H7 (cell line): Measurements from ENCODE around the gene SULT1C3. TPM values are rescaled to one million over a fixed set of nuclear protein-coding genes. Genes with fewer than 3 reads are reported as not detected.
"Not testable (repeated sequence)": the region's sequence is repeated elsewhere in the genome, so short reads cannot be mapped to it uniquely, and the experiment has no call there.

Experiments
- DNase-seq: peaks from one replicate; pipeline ENCODE4 v3.0.0; 2012
- H3K27me3 ChIP-seq: 2 replicates; pipeline ENCODE4 v1.6.0; 2011; ENCODE audit warnings: mild to moderate bottlenecking, low read length; ENCODE audit not compliant: control insufficient read depth, insufficient read depth
- H3K36me3 ChIP-seq: replicated peaks from 2 replicates; pipeline ENCODE4 v1.5.1; 2011; ENCODE audit warnings: low read length; ENCODE audit not compliant: control insufficient read depth, insufficient read depth
- H3K4me3 ChIP-seq: 2 replicates; pipeline ENCODE4 v1.5.1; 2011; ENCODE audit warnings: low read depth, mild to moderate bottlenecking, control low read depth, low read length, moderate library complexity; ENCODE audit not compliant: insufficient read depth
- total RNA-seq: library from RNA; depleted of rRNA; stranded (reverse); fragments of >200 nt; shearing (Covaris generic); gene quantifications from 2 replicates; pipeline ENCODE4 v1.2.3, GENCODE V29; 2014

The SULT1C3 gene
- total RNA-seq, 1 experiment from 2014 or later, result not detected

GRCh38 chr2:108268001-108268400 is 28.2 kb downstream of the SULT1C3 start:
- H3K4me3 ChIP-seq, result no peak overlapping the region
- H3K36me3 ChIP-seq, result no peaks in the 10 kb centered on the region
- no peaks in the 10 kb centered on the region for H3K27me3 ChIP-seq
- no peak for DNase-seq

- Histone ChIP-seq H3K4me3 (no peak overlapping the region), H3K36me3 (no peaks in the 10 kb centered on the region), H3K27me3 (no peaks in the 10 kb centered on the region)
- DNase-seq, result no peak
Observed at GRCh38 chr2:108270346-108270745, 30.6 kb downstream of the SULT1C3 start.

GRCh38 chr2:108270768-108271506 is 31.2 kb downstream of the SULT1C3 start:
- Histone ChIP-seq H3K4me3 (no peak overlapping the region), H3K36me3 (no peaks in the 10 kb centered on the region), H3K27me3 (no peaks in the 10 kb centered on the region)
- no peak for DNase-seq

GRCh38 chr2:108271691-108272253 is 32.0 kb downstream of the SULT1C3 start:
- Histone ChIP-seq H3K36me3 (no peaks in the 10 kb centered on the region), H3K4me3 (no peak overlapping the region), H3K27me3 (no peaks in the 10 kb centered on the region)
- DNase-seq, result no peak

- no peak overlapping the region for H3K4me3 ChIP-seq
- no peak for DNase-seq
- H3K27me3 ChIP-seq, result no peaks in the 10 kb centered on the region
- H3K36me3 ChIP-seq, result no peaks in the 10 kb centered on the region
Observed at GRCh38 chr2:108278631-108279030, 38.9 kb downstream of the SULT1C3 start.

- no peak for DNase-seq
- Histone ChIP-seq H3K27me3 (no peaks in the 10 kb centered on the region), H3K36me3 (no peaks in the 10 kb centered on the region), H3K4me3 (no peak overlapping the region)
Observed at GRCh38 chr2:108279468-108279867, 39.7 kb downstream of the SULT1C3 start.

GRCh38 chr2:108280466-108280865 is 40.7 kb downstream of the SULT1C3 start:
- H3K4me3 ChIP-seq, result no peak overlapping the region
- no peaks in the 10 kb centered on the region for H3K36me3 ChIP-seq
- H3K27me3 ChIP-seq, result no peaks in the 10 kb centered on the region
- no peak for DNase-seq

GRCh38 chr2:108284566-108284965 is 44.8 kb downstream of the SULT1C3 start:
- H3K27me3 ChIP-seq, H3K4me3 ChIP-seq, DNase-seq, H3K36me3 ChIP-seq: not testable (repeated sequence)

- H3K36me3 ChIP-seq, result no peaks in the 10 kb centered on the region
- DNase-seq, result no peak
- H3K27me3 ChIP-seq, result no peaks in the 10 kb centered on the region
- no peak overlapping the region for H3K4me3 ChIP-seq
Observed at GRCh38 chr2:108285616-108286015, 45.8 kb downstream of the SULT1C3 start.

GRCh38 chr2:108287169-108287568 is 47.4 kb downstream of the SULT1C3 start:
- no peak overlapping the region for H3K4me3 ChIP-seq
- H3K27me3 ChIP-seq, result no peaks in the 10 kb centered on the region
- DNase-seq, result no peak
- no peaks in the 10 kb centered on the region for H3K36me3 ChIP-seq

GRCh38 chr2:108288534-108289106 is 48.9 kb downstream of the SULT1C3 start, which contains the start of gene SULT1C2:
Gene SULT1C2, plus strand, starts transcription at chr2:108288895. Its CDS starts 4,773 bp downstream, at chr2:108293668.
- peak; percentile 38 for DNase-seq
- Histone ChIP-seq H3K36me3 (no peaks in the 10 kb centered on the region), H3K27me3 (no peaks in the 10 kb centered on the region), H3K4me3 (0 out of 2 replicates have a peak within 1 kb of the TSS, but pooled peaks have one; percentile 14)

GRCh38 chr2:108293850-108294249 is 54.1 kb downstream of the SULT1C3 start:
- no peak for DNase-seq
- H3K36me3 ChIP-seq, result no peaks in the 10 kb centered on the region
- no peak overlapping the region for H3K4me3 ChIP-seq
- no peaks in the 10 kb centered on the region for H3K27me3 ChIP-seq

GRCh38 chr2:108297436-108298141 is 57.8 kb downstream of the SULT1C3 start:
- DNase-seq, result no peak
- H3K36me3 ChIP-seq, result no peaks in the 10 kb centered on the region
- H3K27me3 ChIP-seq, result no peaks in the 10 kb centered on the region
- H3K4me3 ChIP-seq, result no peak overlapping the region

GRCh38 chr2:108301558-108301957 is 61.8 kb downstream of the SULT1C3 start:
- no peak for DNase-seq
- Histone ChIP-seq H3K4me3 (no peak overlapping the region), H3K36me3 (no peaks in the 10 kb centered on the region), H3K27me3 (no peaks in the 10 kb centered on the region; the same call in 1 of the 2 replicates)
